BJ (cell line): Measurements from ENCODE around the gene UEVLD. TPM values are rescaled to one million over a fixed set of nuclear protein-coding genes. Genes with fewer than 3 reads are reported as not detected.

ENCODE experiments used
- polyA plus RNA-seq: library from polyadenylated mRNA; depleted of rRNA; stranded (reverse); fragments of >200 nt; gene quantifications from 2 replicates; pipeline ENCODE4 v1.2.3, GENCODE V29; 2011; rRNA removed

The UEVLD gene
- polyA plus RNA-seq, 1 experiment: 11.7 TPM

Other genes starting within 250 kb of the UEVLD start
- gene LDHA, start 194.2 kb downstream of the UEVLD start, polyA plus RNA-seq: 946 and 2,237 TPM in 2 replicates
- gene LDHC, start 176.4 kb downstream of the UEVLD start, polyA plus RNA-seq: 0.10 TPM in 1 of 2 replicates, not detected in the other
- not detected in 2 replicates for gene LDHAL6A, start 132.9 kb downstream of the UEVLD start, polyA plus RNA-seq
- 152 and 174 TPM in 2 replicates for gene TSG101, start 61.8 kb downstream of the UEVLD start, polyA plus RNA-seq
- 0.26 and 0.77 TPM in 2 replicates for gene MISFA, start 11.1 kb upstream of the UEVLD start, polyA plus RNA-seq
- gene SPTY2D1, start 45.6 kb upstream of the UEVLD start, polyA plus RNA-seq: 11.8 and 12.4 TPM in 2 replicates
- gene TMEM86A, start 110.0 kb upstream of the UEVLD start, polyA plus RNA-seq: 0.48 and 0.71 TPM in 2 replicates
- 0.07 and 0.15 TPM in 2 replicates for gene IGSF22, start 137.5 kb upstream of the UEVLD start, polyA plus RNA-seq
- not detected in 2 replicates for gene PTPN5, start 203.1 kb upstream of the UEVLD start, polyA plus RNA-seq